NOMO-1 (cell line): ENCODE results near the gene KCNQ1.
"Not testable (repeated sequence)": the region's sequence is repeated elsewhere in the genome, so short reads cannot be mapped to it uniquely, and the experiment has no call there.

ENCODE experiments used
- DNase-seq, 2 experiments: peaks; one replicate each; lab custom pipeline; 2025; ENCODE audit not compliant: unreplicated experiment in 2 of 2; lab: John Stamatoyannopoulos, UW

KCNQ1 gene

GRCh38 chr11:2587976-2588748 lies 143.4 kb downstream of the KCNQ1 start:
- no peak for DNase-seq

DNA sequence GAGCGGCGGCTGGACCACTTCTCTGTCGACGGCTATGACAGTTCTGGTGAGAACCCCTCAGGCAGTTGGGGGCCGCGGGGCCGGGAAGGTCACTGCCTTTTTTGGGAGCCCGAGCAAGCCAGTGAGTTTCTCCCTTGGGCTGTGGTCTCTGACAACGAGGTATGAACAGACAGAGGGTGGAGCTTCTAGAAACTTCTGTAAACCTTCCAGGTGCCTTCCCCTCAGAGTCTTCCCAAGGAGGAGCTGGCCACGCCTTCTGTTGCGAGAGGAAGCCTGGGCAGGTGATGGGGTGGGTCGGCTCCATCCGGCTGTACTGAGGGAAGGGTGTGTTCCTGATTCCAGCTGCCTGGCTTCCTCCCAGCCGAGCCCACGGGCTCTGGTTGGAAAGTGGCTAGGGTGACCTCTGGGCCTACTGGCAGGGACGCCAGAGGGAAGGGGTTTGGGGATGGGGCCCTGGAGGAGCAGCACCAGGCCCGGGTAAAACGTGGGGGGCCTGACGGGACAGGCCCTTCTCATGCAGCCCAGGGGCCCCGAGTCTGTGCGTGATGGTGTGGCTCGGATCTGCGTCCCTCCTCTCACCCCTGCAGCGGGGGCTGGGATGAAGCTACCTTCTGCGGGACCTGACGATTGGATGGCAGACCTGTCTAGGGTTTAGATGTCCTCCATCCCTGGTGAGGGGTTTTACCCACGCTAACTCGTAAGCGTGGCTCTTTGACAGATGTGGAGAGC lies 144.2 kb downstream of the KCNQ1 start:
- DNase-seq = no peak

- DNase-seq = no peak
Measured at GRCh38 chr11:2589538-2589934, 144.7 kb downstream of the KCNQ1 start.

GRCh38 chr11:2590131-2590964 lies 145.5 kb downstream of the KCNQ1 start:
- DNase-seq = no peak

- DNase-seq = no peak
Measured at GRCh38 chr11:2590965-2591754, 146.4 kb downstream of the KCNQ1 start.

- DNase-seq = no peak
Measured at GRCh38 chr11:2591805-2592204, 147.0 kb downstream of the KCNQ1 start.

- DNase-seq = no peak
Measured at GRCh38 chr11:2592559-2593392, 148.0 kb downstream of the KCNQ1 start.

DNA sequence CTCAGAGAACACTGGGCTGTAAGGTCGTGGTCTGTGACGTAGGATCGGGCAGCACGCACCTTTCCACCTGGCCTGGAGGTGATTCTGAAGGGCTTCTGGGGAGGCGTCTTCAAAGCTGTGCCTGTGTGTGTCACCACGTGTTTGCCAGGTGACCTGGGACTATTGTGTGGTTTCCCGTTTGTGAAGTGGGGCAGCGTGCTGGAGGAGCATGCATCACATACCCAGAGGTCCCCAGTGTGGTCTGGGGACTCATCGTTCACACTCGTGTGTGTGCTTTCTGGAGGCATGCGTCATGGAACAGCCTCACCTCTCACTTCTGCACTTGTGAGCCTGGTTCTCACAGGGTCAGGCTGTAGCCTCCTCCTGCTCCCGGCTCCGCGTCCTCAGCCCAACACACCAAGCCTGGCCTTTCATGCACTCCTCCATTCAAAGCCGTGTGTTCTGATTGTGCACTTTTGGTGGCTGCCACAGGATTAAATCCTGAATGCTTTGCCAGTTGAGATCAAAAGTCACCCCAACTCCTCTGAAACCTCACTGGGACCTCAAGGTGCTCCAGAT lies 148.7 kb downstream of the KCNQ1 start:
- no peak for DNase-seq

DNA sequence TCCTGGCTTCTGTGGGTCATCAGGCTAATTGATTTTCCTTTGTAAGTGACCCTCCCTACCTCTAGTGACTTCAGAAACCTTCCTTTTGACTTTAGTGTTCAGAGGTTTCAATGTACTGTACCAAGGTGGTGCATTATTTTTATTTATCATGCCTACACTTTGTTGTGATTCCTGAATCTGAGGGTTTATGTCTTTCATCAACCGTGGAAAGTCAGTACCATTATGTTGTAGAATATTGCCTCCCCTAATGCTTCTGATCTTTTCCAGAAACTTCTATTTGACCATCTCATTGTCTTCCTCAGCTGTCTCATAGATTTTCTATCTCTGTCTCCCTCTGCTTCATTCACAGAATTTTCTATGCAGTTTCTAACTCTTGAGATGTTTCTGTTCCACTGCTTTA lies 149.5 kb downstream of the KCNQ1 start:
- DNase-seq = no peak

DNA sequence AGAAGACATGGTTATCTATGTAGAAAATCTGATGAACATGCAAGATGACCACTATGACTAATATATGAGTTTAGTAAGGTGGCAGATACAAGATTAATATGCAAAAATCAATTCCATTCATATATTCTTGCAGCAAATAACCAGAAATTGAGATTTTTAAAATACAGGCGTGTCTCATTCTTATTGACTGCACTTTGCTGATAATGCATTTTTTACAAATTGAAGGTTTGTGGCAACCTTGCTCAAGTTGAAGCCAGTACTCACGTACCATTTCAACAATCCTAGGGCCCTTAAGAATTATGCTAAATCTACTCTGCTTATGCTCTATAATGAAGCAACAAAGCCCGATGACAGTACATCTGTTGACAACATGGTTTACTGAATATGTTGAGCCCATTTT lies 150.4 kb downstream of the KCNQ1 start:
- no peak for DNase-seq

DNA sequence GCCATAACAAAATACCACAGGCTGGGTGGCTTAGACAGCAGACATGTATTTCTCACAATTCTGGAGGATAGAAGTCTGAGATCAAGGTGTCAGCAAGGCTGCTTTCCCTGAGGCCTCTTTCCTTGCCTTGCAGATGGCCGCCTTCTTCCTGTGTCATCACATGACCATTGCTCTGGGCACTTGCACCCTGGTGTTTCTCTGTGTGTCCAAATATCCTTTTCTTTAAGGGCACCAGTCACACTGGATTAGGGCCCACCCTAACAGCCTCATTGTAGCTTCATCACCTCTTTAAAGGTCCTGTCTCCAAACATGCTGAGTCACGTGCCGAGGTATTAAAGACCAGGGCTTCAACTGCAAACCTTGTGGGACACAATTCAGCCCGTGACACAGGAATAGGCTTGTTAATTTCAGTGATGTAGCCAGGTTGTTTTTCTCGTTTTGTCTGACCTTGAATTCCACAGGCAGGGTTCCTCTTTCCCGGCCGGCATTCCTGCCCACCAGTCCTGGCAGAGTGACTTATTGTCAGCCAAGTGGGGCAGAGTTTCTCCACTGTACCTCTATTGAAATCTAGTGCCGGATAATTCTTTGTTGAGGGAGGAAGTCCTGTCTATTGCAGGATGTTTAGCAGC lies 154.9 kb downstream of the KCNQ1 start:
- DNase-seq = no peak

GRCh38 chr11:2609345-2609744 lies 164.5 kb downstream of the KCNQ1 start:
- DNase-seq = no peak

GRCh38 chr11:2612884-2613571 lies 168.2 kb downstream of the KCNQ1 start:
- DNase-seq = no peak

DNA sequence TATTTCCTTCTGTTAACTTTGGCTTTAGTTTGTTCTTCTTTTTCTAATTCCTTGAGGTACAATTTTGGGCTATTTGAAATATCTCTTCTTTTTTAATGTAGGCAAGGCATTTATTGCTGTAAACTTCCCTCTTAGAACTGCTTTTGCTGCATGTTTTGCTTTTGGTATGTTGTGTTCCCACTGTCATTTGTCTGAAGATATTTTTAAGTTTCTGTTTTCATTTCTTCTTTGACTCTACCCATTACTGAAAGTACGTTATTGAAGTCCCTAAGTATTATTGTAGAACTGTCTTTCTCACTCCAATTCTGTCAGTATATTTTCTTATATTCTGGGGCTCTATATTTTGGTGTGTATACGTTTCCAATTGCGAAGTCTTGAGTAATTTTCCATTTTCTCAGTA lies 177.1 kb downstream of the KCNQ1 start:
- no peak for DNase-seq

GRCh38 chr11:2625183-2625582 lies 180.4 kb downstream of the KCNQ1 start:
- DNase-seq = no peak

DNA sequence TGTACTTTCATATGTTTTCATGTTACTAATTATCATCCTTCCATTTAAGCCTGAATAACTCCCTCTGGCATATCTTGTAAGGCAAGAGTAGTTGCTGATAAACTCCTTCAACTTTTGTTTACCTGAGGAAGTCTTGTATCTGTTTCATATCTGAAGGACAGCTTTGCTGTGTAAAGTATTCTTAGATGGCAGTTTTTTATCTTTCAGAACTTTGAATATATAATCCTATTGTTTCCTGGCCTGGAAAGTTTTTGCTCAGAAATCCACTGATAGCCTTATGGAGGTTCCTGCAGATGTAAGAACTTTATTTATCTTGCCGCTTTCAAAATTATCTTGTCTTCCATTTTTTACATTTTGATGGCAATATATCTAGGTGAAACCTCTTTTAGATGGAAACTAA lies 185.9 kb downstream of the KCNQ1 start:
- DNase-seq = no peak

GRCh38 chr11:2631161-2631560 lies 186.4 kb downstream of the KCNQ1 start:
- no peak for DNase-seq

GRCh38 chr11:2639763-2640162 lies 195.0 kb downstream of the KCNQ1 start:
- DNase-seq = not testable (repeated sequence)
